ENCODE measurements around the gene CHCHD6. TPM values are rescaled to one million over a fixed set of nuclear protein-coding genes. Genes with fewer than 3 reads are reported as not detected.

CHCHD6 gene
- total RNA-seq, 1 donor from 2014 or later: 30.2 TPM

DNA sequence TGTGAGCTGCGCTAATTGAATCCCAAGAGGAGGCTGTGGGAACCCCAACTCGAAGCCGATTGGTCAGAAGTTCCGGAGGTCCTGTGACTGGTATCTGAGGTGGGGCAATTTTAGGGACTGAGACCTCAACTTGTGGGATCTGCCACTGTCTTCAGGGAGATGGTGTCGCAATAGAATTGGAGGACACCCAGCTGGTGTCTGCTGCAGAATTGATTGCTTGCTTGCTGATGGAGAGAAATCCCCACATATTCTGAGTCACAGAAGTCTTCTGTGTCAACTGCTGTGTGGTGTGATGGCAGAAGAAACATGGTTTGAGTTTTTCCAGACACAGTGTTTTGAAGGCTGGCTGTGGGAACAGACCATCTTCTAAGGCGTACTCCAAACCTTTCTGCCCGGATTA, 179.2 kb downstream of the CHCHD6 start:
- no peak overlapping the region for H3K4me3 Mint-ChIP-seq (ENCODE audit: low read depth)
- no peaks in the 10 kb centered on the region for H3K36me3 Mint-ChIP-seq (ENCODE audit: insufficient read depth)
- peaks cover 19% of the 10 kb centered on the region for H3K4me1 Mint-ChIP-seq (ENCODE audit: low read depth)
- DNase-seq (ENCODE audit: low spot score, unreplicated experiment): no peak
- TF ChIP-seq, protein P1, sequence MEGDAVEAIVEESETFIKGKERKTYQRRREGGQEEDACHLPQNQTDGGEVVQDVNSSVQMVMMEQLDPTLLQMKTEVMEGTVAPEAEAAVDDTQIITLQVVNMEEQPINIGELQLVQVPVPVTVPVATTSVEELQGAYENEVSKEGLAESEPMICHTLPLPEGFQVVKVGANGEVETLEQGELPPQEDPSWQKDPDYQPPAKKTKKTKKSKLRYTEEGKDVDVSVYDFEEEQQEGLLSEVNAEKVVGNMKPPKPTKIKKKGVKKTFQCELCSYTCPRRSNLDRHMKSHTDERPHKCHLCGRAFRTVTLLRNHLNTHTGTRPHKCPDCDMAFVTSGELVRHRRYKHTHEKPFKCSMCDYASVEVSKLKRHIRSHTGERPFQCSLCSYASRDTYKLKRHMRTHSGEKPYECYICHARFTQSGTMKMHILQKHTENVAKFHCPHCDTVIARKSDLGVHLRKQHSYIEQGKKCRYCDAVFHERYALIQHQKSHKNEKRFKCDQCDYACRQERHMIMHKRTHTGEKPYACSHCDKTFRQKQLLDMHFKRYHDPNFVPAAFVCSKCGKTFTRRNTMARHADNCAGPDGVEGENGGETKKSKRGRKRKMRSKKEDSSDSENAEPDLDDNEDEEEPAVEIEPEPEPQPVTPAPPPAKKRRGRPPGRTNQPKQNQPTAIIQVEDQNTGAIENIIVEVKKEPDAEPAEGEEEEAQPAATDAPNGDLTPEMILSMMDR (IDR thresholded peaks at IDR 0.05; ENCODE audit: unreplicated experiment): no peak
- H3K9me3 Mint-ChIP-seq (ENCODE audit: low read depth): no peaks in the 10 kb centered on the region
- no peaks in the 10 kb centered on the region for H3K27me3 Mint-ChIP-seq
- H3K27ac Mint-ChIP-seq: no peak overlapping the region

DNA sequence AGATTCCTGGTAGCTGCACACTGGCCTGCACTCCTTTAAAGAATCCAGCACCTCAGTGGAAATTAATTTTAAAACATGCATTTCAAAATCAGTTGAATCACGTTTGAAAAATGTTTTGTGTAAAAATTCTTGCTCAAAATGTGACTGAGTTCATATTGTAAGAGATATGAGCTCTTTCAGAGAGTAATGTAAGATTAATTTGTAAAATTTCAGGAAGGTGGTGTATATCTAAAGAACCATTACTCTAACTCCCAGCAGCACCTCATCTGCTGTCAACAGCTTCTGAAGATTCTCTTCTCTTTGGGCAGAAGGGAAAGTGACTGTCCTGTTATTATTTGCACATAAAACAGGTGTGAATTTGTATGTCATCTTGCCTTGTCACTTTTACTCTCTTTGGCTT, 181.4 kb downstream of the CHCHD6 start:
- no peak overlapping the region for H3K4me3 Mint-ChIP-seq (ENCODE audit: low read depth)
- no peaks in the 10 kb centered on the region for H3K27me3 Mint-ChIP-seq
- H3K27ac Mint-ChIP-seq: no peak overlapping the region
- H3K4me1 Mint-ChIP-seq (ENCODE audit: low read depth): peaks cover 19% of the 10 kb centered on the region
- H3K9me3 Mint-ChIP-seq (ENCODE audit: low read depth): no peaks in the 10 kb centered on the region
- H3K36me3 Mint-ChIP-seq (ENCODE audit: insufficient read depth): peaks cover 2% of the 10 kb centered on the region
- TF ChIP-seq, protein P1 (IDR thresholded peaks at IDR 0.05; ENCODE audit: unreplicated experiment): no peak
- DNase-seq (ENCODE audit: low spot score, unreplicated experiment): no peak

- no peak for DNase-seq (ENCODE audit: low spot score, unreplicated experiment)
- no peaks in the 10 kb centered on the region for H3K9me3 Mint-ChIP-seq (ENCODE audit: low read depth)
- H3K27me3 Mint-ChIP-seq: no peaks in the 10 kb centered on the region
- peaks cover 17% of the 10 kb centered on the region for H3K4me1 Mint-ChIP-seq (ENCODE audit: low read depth)
- no peak overlapping the region for H3K27ac Mint-ChIP-seq
- H3K36me3 Mint-ChIP-seq (ENCODE audit: insufficient read depth): peaks cover 2% of the 10 kb centered on the region
- TF ChIP-seq, protein P1 (IDR thresholded peaks at IDR 0.05; ENCODE audit: unreplicated experiment): no peak
- H3K4me3 Mint-ChIP-seq (ENCODE audit: low read depth): no peak overlapping the region
Observed at GRCh38 chr3:126886217-126886616, 182.2 kb downstream of the CHCHD6 start.

DNA sequence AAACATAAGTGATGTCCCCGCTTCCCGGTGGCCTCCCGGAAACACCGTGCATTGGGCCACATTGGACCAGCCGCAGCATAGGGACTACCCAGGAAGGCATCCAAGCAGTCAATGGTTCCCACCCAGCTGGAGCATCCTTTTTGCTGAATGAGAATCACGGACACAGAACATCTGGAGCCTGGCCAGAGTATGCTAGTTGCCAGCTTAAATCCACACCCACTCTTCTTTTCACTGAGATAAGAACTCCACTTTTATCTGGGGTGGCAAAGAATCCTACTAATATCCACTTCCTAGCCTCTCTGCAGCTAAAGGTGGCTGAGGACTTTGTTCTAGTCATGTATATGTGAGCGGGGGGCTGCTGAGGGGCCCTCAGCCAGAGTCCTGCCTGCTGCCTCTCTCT, 183.6 kb downstream of the CHCHD6 start:
- no peaks in the 10 kb centered on the region for H3K27me3 Mint-ChIP-seq
- no peaks in the 10 kb centered on the region for H3K9me3 Mint-ChIP-seq (ENCODE audit: low read depth)
- TF ChIP-seq, protein P1 (IDR thresholded peaks at IDR 0.05; ENCODE audit: unreplicated experiment): no peak
- no peak overlapping the region for H3K27ac Mint-ChIP-seq
- DNase-seq (ENCODE audit: low spot score, unreplicated experiment): no peak
- H3K4me3 Mint-ChIP-seq (ENCODE audit: low read depth): no peak overlapping the region
- peaks cover 2% of the 10 kb centered on the region for H3K36me3 Mint-ChIP-seq (ENCODE audit: insufficient read depth)
- H3K4me1 Mint-ChIP-seq (ENCODE audit: low read depth): peaks cover 10% of the 10 kb centered on the region

DNA sequence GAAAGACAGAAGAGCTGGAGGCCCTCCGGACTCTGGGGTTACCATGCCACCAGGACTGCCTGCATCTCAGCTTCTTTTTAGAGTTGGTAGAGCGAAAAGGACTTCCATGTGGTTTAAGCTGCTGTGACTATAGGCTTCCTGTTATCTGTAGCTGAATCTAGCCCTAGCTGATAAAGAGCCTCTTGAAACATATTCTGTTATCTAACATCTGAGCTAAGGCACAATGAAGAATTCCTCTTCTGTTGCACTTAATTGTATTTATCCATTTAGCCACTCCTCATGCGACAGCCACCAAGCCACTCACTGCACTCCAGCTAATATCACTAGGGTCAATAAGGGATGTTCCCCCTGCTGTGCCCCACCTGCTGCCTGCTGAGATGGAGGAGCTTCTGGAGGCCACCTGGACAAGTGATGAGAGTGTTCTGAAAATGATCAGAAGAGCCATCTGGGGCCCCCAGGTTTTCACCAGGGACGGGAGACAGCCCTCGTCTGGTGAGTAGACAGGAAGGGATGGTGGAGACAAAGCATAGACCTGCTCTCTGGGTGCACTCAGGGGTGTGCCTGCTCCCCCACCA, 184.2 kb downstream of the CHCHD6 start:
- no peaks in the 10 kb centered on the region for H3K9me3 Mint-ChIP-seq (ENCODE audit: low read depth)
- TF ChIP-seq, protein P1 (IDR thresholded peaks at IDR 0.05; ENCODE audit: unreplicated experiment): no peak
- no peak for DNase-seq (ENCODE audit: low spot score, unreplicated experiment)
- peaks cover 2% of the 10 kb centered on the region for H3K36me3 Mint-ChIP-seq (ENCODE audit: insufficient read depth)
- no peaks in the 10 kb centered on the region for H3K27me3 Mint-ChIP-seq
- H3K27ac Mint-ChIP-seq: no peak overlapping the region
- H3K4me3 Mint-ChIP-seq (ENCODE audit: low read depth): no peak overlapping the region
- H3K4me1 Mint-ChIP-seq (ENCODE audit: low read depth): peaks cover 10% of the 10 kb centered on the region
